Motor neuron (in vitro differentiated cells): Measurements from ENCODE around the gene AP5B1. TPM values are rescaled to one million over a fixed set of nuclear protein-coding genes. Genes with fewer than 3 reads are reported as not detected.
"Not testable (repeated sequence)": the region's sequence is repeated elsewhere in the genome, so short reads cannot be mapped to it uniquely, and the experiment has no call there.

Source experiments
- ATAC-seq, 8 experiments: fragments of 200-7000 bp; cut with Tn5 transposase; replicated peaks in 6 of 8; 2 replicates each; pipeline ENCODE4 v1.8.0; 2021; ENCODE audit warnings: mild to moderate bottlenecking in 8 of 8, moderate library complexity in 8 of 8
- H3K27ac ChIP-seq, 2 donors: fragments of 250-450 bp; sonication (Bioruptor Pico); 2 replicates each; pipeline ENCODE4 v1.9.0; 2021; ENCODE audit warnings: antibody characterized with exemption in 2 of 2, mild to moderate bottlenecking in 2 of 2, moderate library complexity in 1 of 2
- H3K4me1 ChIP-seq, 2 donors: fragments of 250-450 bp; sonication (Bioruptor Pico); replicated peaks in 1 of 2; 2 replicates each; pipeline ENCODE4 v1.6.1; 2021; ENCODE audit warnings: antibody characterized with exemption in 2 of 2, mild to moderate bottlenecking in 2 of 2, moderate library complexity in 1 of 2
- H3K4me3 ChIP-seq, 5 donors: fragments of 250-450 bp; sonication (Bioruptor Pico); 2 replicates each; pipeline ENCODE4 v1.9.0; 2021; ENCODE audit warnings: antibody characterized with exemption in 5 of 5, mild to moderate bottlenecking in 5 of 5, moderate library complexity in 4 of 5
- WGBS, 10 experiments: fragments of 450-650 bp; shearing (Covaris generic); methylation state at CpG; one replicate each; pipeline ENCODE4 v1.0.0; 2022; 5-methylcytosine and 5-hydroxymethylcytosine counted together
- in situ Hi-C, 9 experiments: fragments of 400-800 bp; cut with MboI; loops; one replicate each; pipeline ENCODE4 v1.15.0; 2021; ENCODE audit warnings: low sequenced_read_pairs in 9 of 9, low pct_unique_long_range_greater_than_20kb in 2 of 9; ENCODE audit not compliant: unreplicated experiment in 9 of 9
- total RNA-seq, 8 experiments: library from RNA; unstranded; fragments of 300-600 nt; gene quantifications; 2 replicates each; pipeline versions ENCODE4 v1.2.3 to v1.2.4, GENCODE V29; 2022

The AP5B1 gene
- total RNA-seq, 8 experiments from 2014 or later, result 2.7 to 12.9 (median 4.8) TPM

- ATAC-seq, result no peak
- no peak overlapping the region for H3K27ac ChIP-seq
- in situ Hi-C loops, result no loop called here
- no peak overlapping the region for H3K4me3 ChIP-seq
- WGBS, 10 experiments, result 95 to 100% (median 96%) methylated on average over 1 to 8 of the region's 25 CpGs; no CpG with 5 or more reads in 7 of the 10 experiments
- H3K4me1 ChIP-seq, result peaks cover 0 to 2% of the 10 kb centered on the region in 2 donors
Observed at GRCh38 chr11:65778901-65779668, 1.7 kb downstream of the AP5B1 start.

- WGBS, 10 experiments, result 80 to 100% (median 93%) methylated on average over 1 to 3 of the region's 20 CpGs; no CpG with 5 or more reads in 7 of the 10 experiments
- H3K4me3 ChIP-seq, result no peak overlapping the region
- in situ Hi-C loops, result no loop called here
- no peak for ATAC-seq
- no peak overlapping the region for H3K27ac ChIP-seq
- peaks cover 0 to 2% of the 10 kb centered on the region in 2 donors for H3K4me1 ChIP-seq
Observed at GRCh38 chr11:65778431-65778900, 2.3 kb downstream of the AP5B1 start.

GRCh38 chr11:65777821-65778361 lies 2.9 kb downstream of the AP5B1 start:
- Histone ChIP-seq H3K27ac (no peak overlapping the region), H3K4me1 (peaks cover 0 to 2% of the 10 kb centered on the region in 2 donors), H3K4me3 (no peak overlapping the region)
- WGBS, 10 experiments, result 73 to 100% (median 93%) methylated on average over 2 to 7 of the region's 23 CpGs; no CpG with 5 or more reads in 6 of the 10 experiments
- in situ Hi-C loops, result no loop called here
- ATAC-seq, result no peak

GRCh38 chr11:65777241-65777640 lies 3.5 kb downstream of the AP5B1 start:
- Histone ChIP-seq H3K4me1 (peaks cover 0 to 2% of the 10 kb centered on the region in 2 donors), H3K4me3 (no peak overlapping the region), H3K27ac (no peak overlapping the region)
- 60 to 95% (median 85%) methylated on average over 1 to 7 of the region's 8 CpGs; no CpG with 5 or more reads in 4 of the 10 experiments for WGBS, 10 experiments
- no peak for ATAC-seq
- in situ Hi-C loops, result no loop called here

- ATAC-seq, result no peak
- Histone ChIP-seq H3K4me1 (peaks cover 0 to 2% of the 10 kb centered on the region in 2 donors), H3K27ac (no peak overlapping the region), H3K4me3 (no peak overlapping the region)
- 73 to 100% (median 95%) methylated on average over 1 to 6 of the region's 8 CpGs; no CpG with 5 or more reads in 2 of the 10 experiments for WGBS, 10 experiments
- in situ Hi-C loops, result no loop called here
Observed at GRCh38 chr11:65776710-65777141, 4.0 kb downstream of the AP5B1 start.

DNA sequence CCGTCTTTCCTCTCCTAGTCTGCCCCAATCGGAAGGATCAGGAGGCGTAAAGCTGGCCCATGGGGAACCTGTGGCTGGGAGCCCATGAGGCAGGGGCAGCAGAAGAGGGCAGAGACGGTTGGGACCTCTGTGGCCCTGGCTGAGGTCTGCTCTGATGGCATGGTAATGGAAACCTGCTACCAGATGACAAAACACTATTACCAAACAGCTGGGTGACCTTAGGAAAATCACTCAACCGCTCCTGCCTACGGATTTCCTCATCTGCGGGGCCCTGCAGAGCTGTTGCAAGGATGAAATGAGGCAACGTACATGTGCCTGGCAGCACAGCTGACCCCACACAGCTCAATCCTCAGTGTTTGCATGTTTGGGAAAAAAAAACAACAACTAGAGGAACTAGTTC lies 4.6 kb downstream of the AP5B1 start:
- WGBS, 10 experiments, result 83 to 100% (median 100%) methylated on average over 1 to 5 of the region's 8 CpGs; no CpG with 5 or more reads in 2 of the 10 experiments
- Histone ChIP-seq H3K4me3 (no peak overlapping the region), H3K27ac (no peak overlapping the region), H3K4me1 (peaks cover 0 to under 1% of the 10 kb centered on the region in 2 donors)
- in situ Hi-C loops, result no loop called here
- no peak for ATAC-seq

DNA sequence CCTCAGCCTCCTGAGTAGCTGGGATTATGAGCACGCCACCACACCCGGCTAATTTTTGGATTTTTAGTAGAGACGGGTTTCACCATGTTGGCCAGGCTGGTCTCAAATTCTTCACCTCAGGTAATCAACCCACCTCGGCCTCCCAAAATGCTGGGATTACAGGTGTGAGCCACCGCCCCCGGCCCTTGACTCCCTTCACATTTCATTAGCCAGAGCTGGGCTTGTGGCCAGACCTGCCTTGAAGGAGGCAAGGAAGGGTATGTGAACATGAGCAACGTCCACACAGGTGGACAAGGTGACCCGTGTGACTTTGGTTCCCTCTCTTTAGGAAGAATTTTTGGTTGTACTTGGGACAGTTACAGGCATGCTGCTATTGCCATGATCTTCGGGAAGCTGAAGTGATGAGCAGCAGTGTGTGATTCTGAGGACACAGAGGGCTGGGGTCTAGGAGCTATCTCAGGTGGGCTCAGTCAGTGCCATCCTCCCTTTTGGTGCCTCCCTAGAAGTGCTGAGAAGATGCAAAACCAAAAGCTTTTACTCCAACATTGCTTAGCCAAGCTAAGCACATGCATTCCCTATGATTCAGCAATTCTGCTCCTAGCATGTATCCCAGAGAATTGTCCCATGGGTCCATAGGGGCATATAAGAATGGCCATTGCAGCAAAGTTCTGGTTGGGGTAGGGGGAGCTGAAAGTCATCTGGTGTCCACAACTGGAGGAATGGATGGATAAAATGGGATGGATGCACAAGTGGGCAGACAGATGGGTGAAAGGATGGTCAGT lies 6.1 kb downstream of the AP5B1 start:
- in situ Hi-C loops, result no loop called here
- Histone ChIP-seq H3K4me3 (no peak overlapping the region), H3K27ac (no peak overlapping the region), H3K4me1 (no peaks in the 10 kb centered on the region)
- no peak for ATAC-seq
- 83 to 100% (median 95%) methylated on average over 1 to 5 of the region's 9 CpGs; no CpG with 5 or more reads in 3 of the 10 experiments for WGBS, 10 experiments

- ATAC-seq, result no peak
- Histone ChIP-seq H3K27ac (no peak overlapping the region), H3K4me1 (no peaks in the 10 kb centered on the region), H3K4me3 (no peak overlapping the region)
- in situ Hi-C loops, result no loop called here
- 63 to 100% (median 78%) methylated on average over 1 to 5 of the region's 8 CpGs; no CpG with 5 or more reads in 3 of the 10 experiments for WGBS, 10 experiments
Observed at GRCh38 chr11:65773784-65774411, 6.9 kb downstream of the AP5B1 start.

- H3K4me3 ChIP-seq, result no peak overlapping the region
- H3K4me1 ChIP-seq, result no peaks in the 10 kb centered on the region
- 45 to 80% (median 66%) methylated on average over 1 to 6 of the region's 6 CpGs; no CpG with 5 or more reads in 2 of the 10 experiments for WGBS, 10 experiments
- in situ Hi-C loops, result no loop called here
- no peak for ATAC-seq
- no peak overlapping the region for H3K27ac ChIP-seq
Observed at GRCh38 chr11:65771589-65772112, 9.1 kb downstream of the AP5B1 start.

DNA sequence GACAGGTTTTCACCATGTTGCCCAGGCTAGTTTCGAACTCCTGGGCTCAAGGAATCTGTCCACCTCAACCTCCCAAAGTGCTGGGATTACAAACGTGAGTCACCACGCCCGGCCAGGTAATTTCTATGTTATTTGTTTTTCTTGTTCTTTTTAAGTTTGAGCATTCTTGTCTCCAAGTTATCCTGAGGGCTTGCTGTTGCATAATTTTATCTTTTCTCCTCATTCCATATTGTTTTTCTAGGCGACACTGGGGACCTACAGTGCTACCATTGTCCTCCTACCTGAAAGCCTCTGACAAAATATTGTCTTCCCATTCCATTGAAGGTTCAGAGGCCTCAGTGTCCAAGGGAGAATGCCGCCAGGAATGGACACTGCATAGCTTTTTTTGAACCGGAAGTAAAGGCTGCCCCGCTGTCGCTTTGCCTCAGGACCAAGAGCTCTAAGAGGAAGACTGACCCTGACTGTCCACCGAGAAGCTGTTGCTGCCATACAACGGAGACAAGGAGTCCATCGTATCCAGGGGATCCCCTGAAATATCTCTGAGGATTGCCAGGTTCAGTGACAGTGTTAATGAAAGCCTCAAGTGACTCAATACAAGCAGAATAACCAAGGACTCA lies 9.7 kb downstream of the AP5B1 start:
- WGBS, 10 experiments, result 61 to 100% (median 81%) methylated on average over 2 to 10 of the region's 12 CpGs
- H3K4me3 ChIP-seq, result no peak overlapping the region
- no peaks in the 10 kb centered on the region for H3K4me1 ChIP-seq
- in situ Hi-C loops, result no loop called here
- no peak for ATAC-seq
- no peak overlapping the region for H3K27ac ChIP-seq

GRCh38 chr11:65767806-65768205 lies 13.0 kb downstream of the AP5B1 start:
- H3K4me1 ChIP-seq, H3K27ac ChIP-seq, in situ Hi-C loops, ATAC-seq, H3K4me3 ChIP-seq: not testable (repeated sequence)
- WGBS, 10 experiments, result 51 to 100% (median 92%) methylated on average over 1 to 4 of the region's 5 CpGs; no CpG with 5 or more reads in 1 of the 10 experiments

GRCh38 chr11:65767406-65767805 lies 13.4 kb downstream of the AP5B1 start:
- Histone ChIP-seq H3K4me3 (no peak overlapping the region), H3K4me1 (no peaks in the 10 kb centered on the region), H3K27ac (no peak overlapping the region)
- 40 to 90% (median 80%) methylated on average over 1 to 10 of the region's 10 CpGs; no CpG with 5 or more reads in 1 of the 10 experiments for WGBS, 10 experiments
- in situ Hi-C loops, result no loop called here
- no peak for ATAC-seq
